ENCODE data around the gene ZNF766. TPM values are rescaled to one million over a fixed set of nuclear protein-coding genes. Genes with fewer than 3 reads are reported as not detected.
"Not testable (repeated sequence)": the region's sequence is repeated elsewhere in the genome, so short reads cannot be mapped to it uniquely, and the experiment has no call there.

ZNF766 gene
- polyA plus RNA-seq, 12 donors: 11.6 to 20.0 (median 13.7) TPM; not detected in 1

DNA sequence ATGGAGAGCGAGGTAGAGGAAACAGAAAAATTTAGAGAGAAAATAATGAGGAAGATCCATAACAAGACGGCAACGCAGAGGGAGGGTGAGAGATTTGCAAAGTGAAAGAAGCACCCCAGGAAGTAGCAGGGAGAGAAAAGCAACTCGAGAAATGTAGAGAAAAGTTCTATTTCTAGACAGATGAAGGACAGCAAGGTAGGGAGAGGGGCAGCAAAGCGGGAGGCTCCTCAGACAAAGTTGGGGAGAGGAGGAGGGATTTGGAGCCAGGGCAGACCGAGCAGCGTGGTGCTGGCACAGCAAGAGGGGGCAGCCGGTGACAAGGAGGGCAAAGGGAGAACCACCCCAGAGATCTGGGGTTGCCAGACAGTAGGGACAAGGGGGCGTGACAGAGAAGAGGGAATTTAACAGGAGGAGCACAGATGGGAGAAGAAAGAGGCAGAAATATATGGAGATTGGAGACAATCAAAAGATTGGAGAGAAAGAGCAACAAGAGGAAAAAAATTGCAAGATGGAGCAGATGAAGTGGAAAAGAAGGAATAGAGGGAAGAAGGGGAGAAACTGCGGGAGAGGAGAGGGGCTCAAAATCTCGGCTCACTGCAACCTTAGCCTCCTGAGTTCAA lies 989 bp downstream of the ZNF766 start:
- peak; percentile 22 for DNase-seq

DNA sequence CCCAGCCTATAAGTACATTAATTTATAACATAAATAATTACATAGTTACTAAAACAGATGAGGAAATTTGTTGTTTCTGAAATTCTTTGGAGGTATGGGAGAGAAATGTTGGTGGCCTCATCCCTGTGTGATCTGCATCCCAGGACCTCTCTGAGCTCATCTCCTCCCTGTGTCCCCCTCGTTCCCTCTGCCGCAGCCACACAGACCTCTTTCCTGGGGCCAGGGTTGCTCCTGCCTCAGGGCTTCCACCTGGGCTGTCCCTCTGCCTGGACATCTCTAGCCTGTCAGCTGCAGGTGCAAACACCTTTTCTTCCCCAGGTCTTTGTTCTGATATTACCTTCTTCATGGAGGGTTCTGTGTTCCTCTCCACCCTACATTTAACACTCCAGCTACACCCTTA lies 3.9 kb downstream of the ZNF766 start:
- DNase-seq: no peak

DNA sequence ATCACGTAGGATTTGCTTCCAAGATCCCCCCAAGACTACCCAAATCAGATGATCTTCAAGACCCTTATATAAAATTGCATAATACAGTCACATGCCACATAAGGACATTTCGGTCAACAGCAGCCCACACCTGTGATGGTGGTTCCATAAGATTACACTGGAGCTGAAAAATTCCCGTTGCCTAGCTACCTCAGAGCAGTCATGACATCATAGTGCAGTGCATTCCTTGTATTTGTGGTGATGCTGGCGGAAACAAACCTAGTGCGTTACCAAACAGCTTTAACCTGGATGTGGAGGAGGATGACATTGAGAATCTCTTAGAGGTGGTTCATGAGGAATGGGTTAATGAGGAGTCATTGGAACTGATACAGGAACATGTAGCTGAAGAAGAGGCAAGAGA lies 4.8 kb downstream of the ZNF766 start:
- DNase-seq: no peak

DNA sequence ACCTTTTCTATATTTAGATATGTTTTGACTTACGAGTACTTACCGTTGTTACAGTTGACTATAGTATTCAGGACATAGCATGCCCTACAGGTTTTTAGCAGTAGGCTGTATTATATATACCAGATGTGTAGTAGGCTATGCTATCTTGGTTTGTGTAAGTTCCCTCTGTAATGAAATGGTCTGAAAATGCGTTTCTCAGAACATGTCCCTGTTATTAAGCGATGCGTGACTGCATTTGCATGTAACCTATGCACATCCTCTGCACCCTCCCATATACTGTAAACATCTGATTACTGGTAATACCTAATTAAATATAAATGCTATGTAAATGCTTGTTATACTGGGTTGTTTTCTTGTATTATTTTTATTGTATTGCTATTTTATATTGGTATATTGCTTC lies 6.6 kb downstream of the ZNF766 start:
- no peak for DNase-seq

GRCh38 chr19:52277471-52277870 lies 8.1 kb downstream of the ZNF766 start:
- DNase-seq: no peak

- DNase-seq: no peak
These were observed 16.9 kb downstream of the ZNF766 start for GRCh38 chr19:52286256-52286655.

DNA sequence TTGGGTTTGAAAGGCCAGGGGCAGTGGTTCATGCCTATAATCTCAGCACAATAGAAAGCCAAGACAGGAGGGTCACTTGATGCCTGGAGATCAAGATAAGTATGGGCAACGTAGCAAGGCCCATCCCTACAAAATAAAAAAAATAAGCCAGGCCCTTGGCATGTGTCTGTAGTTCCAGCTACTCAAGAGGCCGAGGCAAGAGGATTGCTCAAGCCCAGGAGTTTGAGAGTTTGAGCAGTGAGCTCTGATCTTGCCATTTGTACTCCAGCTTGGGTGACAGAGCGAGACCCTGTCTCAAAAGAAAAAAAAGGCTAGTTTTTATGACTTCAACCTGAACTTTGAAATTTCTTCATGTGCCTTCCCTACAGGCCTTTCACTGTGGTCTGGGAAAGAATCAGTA lies 22.4 kb downstream of the ZNF766 start:
- no peak for DNase-seq

GRCh38 chr19:52292946-52293345 lies 23.6 kb downstream of the ZNF766 start:
- not testable (repeated sequence) for DNase-seq

DNA sequence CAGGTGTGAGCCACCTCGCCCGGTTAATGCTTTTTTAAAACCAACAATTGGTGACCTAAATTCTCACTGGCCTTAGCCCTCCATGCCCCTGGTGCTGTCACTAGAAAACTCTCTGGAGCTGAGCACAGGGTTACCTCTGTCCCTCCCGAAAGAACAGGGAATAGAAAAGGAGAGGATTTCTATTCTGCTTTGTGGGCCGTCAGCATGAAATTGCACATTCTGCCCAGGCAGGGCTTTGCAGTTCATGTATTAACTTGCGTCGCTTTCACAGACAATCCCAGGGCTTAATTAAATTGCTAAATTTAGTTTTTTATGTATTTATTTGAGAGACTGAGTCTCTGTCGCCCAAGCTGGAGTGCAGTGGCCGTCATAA lies 27.0 kb downstream of the ZNF766 start:
- DNase-seq: no peak

- DNase-seq: peak; percentile 88
These were observed 27.6 kb downstream of the ZNF766 start, which contains the start of gene ZNF480 for GRCh38 chr19:52296773-52297600. Gene ZNF480 (plus strand): TSS chr19:52297169. CDS start chr19:52300413, 3,244 bp downstream.

DNA sequence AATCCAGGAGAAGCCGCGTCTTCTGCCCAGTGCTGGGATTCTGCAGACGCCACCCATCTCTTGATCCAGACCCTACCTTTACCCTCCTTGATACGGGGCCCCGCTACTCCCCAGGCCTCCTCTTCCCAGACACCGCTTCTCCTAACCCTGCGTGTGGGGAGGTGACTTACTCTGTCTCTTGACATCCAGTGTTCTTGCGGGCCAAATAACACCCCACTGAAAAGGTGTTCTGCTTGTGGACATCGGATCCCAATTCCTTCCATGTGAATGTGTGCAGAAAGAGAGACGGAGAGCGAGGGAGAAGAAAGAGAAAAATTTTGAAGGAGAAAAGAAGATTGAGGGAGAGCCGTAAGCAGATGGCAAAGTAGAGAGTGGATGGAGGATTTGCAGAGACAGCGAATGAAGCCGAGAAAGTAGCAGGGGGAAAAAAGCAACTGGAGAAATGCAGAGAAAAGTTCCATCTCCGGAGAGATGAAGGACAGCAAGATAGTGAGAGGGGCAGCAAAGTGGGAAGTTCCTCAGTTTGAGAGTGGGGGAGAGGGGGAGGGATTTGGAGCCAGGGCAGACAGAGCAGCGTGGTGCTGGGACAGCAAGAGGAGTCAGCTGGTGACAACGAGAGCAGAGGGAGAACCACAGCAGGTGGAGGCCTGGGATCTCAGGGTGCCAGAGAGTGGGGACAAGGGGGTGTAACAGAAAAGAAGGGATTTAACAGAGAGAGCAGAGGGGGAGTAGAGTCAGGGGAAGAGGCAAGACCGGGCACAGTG lies 28.4 kb downstream of the ZNF766 start:
- DNase-seq: no peak

- DNase-seq: peak; percentile 3
These were observed 37.9 kb downstream of the ZNF766 start for GRCh38 chr19:52307275-52307674.

DNA sequence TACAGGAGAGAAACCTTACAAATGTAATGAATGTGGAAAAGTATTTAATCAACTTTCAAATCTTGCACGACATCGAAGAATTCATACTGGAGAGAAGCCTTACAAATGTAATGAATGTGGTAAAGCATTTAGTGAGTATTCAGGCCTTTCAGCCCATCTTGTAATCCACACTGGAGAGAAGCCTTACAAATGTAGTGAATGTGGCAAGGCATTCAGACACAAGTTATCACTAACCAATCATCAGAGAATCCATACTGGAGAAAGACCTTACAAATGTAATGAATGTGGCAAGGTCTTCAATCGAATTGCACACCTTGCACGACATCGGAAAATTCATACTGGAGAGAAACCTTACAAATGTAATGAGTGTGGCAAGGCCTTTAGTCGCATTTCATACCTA lies 53.0 kb downstream of the ZNF766 start:
- no peak for DNase-seq

DNA sequence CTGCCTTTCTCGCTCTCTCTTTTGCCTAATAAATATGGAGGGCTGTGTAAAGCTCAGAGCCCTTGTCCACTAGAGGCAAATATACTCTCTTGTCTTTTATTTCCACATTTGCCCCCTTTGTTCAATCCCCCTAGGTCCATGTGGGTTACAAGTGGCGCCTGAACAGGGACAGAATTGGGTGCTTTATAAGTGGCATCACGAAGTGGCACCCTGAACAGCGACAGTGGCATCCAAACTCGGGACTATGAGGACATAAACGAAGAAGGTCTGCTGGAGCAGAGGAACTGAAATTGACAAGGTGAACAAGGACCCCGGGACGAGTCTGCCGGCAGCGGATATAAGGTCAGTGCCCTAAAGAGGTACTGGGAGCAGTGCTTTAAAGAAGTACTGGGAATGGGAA lies 62.4 kb downstream of the ZNF766 start:
- DNase-seq: no peak

DNA sequence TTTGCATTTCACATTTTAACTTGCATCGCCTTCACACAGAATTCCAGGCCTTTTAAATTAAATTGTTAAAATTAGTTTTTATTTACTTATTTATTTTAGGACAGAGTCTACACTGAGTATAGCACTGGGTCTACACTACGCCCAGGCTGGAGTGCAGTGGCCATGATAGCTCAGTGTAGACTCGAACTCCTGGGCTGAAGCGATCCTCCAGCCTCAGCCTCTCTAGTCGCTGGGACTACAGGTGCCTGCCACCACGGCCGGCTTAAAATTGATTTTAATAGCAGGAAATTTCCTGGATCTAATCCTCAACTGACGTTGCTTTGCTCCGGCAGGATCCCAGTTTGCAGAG lies 66.4 kb downstream of the ZNF766 start:
- DNase-seq: no peak

GRCh38 chr19:52336117-52336790 lies 66.9 kb downstream of the ZNF766 start, which contains the start of gene ZNF610:
Gene ZNF610 (plus strand): TSS chr19:52336243. CDS start chr19:52349173, 12,930 bp downstream.
- DNase-seq: peak; percentile 90

GRCh38 chr19:52336791-52337381 lies 67.5 kb downstream of the ZNF766 start:
- DNase-seq: peak; percentile 13

GRCh38 chr19:52339022-52339421 lies 69.6 kb downstream of the ZNF766 start:
- DNase-seq: not testable (repeated sequence)

DNA sequence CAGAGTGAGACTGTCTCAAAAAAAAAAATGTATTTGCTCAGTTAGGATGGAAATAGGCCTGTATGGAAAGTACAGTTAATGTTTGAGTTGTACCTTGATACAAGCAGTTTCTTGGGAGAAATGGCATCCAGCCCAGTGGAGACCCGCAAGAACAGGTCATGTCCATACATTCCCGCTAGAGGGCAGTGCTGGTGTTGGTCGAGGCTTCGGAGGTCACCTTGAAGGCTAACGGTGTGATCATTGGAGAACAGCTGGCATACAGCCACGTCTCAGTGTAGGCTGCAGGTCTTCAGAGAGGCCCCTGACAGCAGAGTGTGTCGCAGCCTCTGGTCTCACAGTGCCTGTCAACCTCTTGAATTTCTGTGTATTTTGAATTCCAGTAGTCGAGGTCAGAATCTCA lies 74.2 kb downstream of the ZNF766 start:
- peak; percentile 59 for DNase-seq

GRCh38 chr19:52345162-52345561 lies 75.8 kb downstream of the ZNF766 start:
- no peak for DNase-seq

All from muscle of arm (tissue), 12 donors.